Osteoblast (primary cell): ENCODE data around the gene PAM. TPM values are rescaled to one million over a fixed set of nuclear protein-coding genes. Genes with fewer than 3 reads are reported as not detected.
"Not testable (repeated sequence)": the region's sequence is repeated elsewhere in the genome, so short reads cannot be mapped to it uniquely, and the experiment has no call there.

Experiments used
- DNase-seq: peaks from one replicate; pipeline ENCODE4 v3.0.0; 2011; ENCODE audit warnings: low spot score, mixed read lengths; ENCODE audit not compliant: insufficient read length; ENCODE audit errors: missing footprints
- H2AFZ ChIP-seq: 2 replicates; pipeline ENCODE4 v1.6.0; 2011; ENCODE audit warnings: mild to moderate bottlenecking, low read length
- H3K27ac ChIP-seq: 2 replicates; pipeline ENCODE4 v1.5.1; 2011; ENCODE audit warnings: mild to moderate bottlenecking, low read depth, low read length, moderate library complexity
- H3K27me3 ChIP-seq: 2 replicates; pipeline ENCODE4 v1.6.0; 2012; ENCODE audit warnings: mild to moderate bottlenecking, control low read depth, inconsistent platforms, low read length, moderate library complexity; ENCODE audit not compliant: insufficient read depth
- H3K36me3 ChIP-seq: 2 replicates; pipeline ENCODE4 v1.5.1; 2011; ENCODE audit warnings: mild to moderate bottlenecking, low read length, control low read depth, moderate library complexity; ENCODE audit not compliant: insufficient read depth
- H3K4me1 ChIP-seq: 2 replicates; pipeline ENCODE4 v1.5.1; 2011; ENCODE audit warnings: mild to moderate bottlenecking, low read length, control low read depth, moderate library complexity; ENCODE audit not compliant: insufficient read depth
- H3K4me2 ChIP-seq: 2 replicates; pipeline ENCODE4 v1.6.0; 2011; ENCODE audit warnings: mild to moderate bottlenecking, low read length; ENCODE audit not compliant: insufficient read depth
- H3K4me3 ChIP-seq: fragments of 200-600 bp; sonication (generic); 3 replicates; pipeline ENCODE4 v1.5.1; 2012; ENCODE audit warnings: mild to moderate bottlenecking, low read length, inconsistent platforms; ENCODE audit not compliant: insufficient read depth
- H3K79me2 ChIP-seq: 2 replicates; pipeline ENCODE4 v1.6.0; 2012; ENCODE audit warnings: mild to moderate bottlenecking, low read length, control low read depth, inconsistent platforms; ENCODE audit not compliant: insufficient read depth
- H3K9me3 ChIP-seq: 2 replicates; pipeline ENCODE4 v1.5.1; 2011; ENCODE audit warnings: low read depth, low read length, control low read depth
- H4K20me1 ChIP-seq: 2 replicates; pipeline ENCODE4 v1.6.0; 2012; ENCODE audit warnings: mild to moderate bottlenecking, low read length, control low read depth; ENCODE audit not compliant: insufficient read depth
- CTCF ChIP-seq: IDR thresholded peaks from 2 replicates; pipeline ENCODE4 v1.5.1; 2011; ENCODE audit warnings: mild to moderate bottlenecking, low read depth, low read length, moderate library complexity; ENCODE audit errors: extremely low read depth
- total RNA-seq: library from RNA; depleted of rRNA; stranded (reverse); fragments of >200 nt; gene quantifications from 2 replicates; pipeline ENCODE4 v1.2.3, GENCODE V29; 2012

The PAM gene
- total RNA-seq, 1 donor = 248 TPM

GRCh38 chr5:102773133-102773532, 18.0 kb downstream of the PAM start:
- no peaks in the 10 kb centered on the region for H3K9me3 ChIP-seq
- H3K4me3 ChIP-seq = no peak overlapping the region
- no peak for TF ChIP-seq CTCF
- H3K27me3 ChIP-seq = no peaks in the 10 kb centered on the region
- H3K79me2 ChIP-seq = peaks cover 48% of the 10 kb centered on the region
- no peaks in the 10 kb centered on the region for H4K20me1 ChIP-seq
- no peak overlapping the region for H2AFZ ChIP-seq
- peaks cover 4% of the 10 kb centered on the region for H3K4me1 ChIP-seq
- H3K4me2 ChIP-seq = no peak overlapping the region
- no peaks in the 10 kb centered on the region for H3K36me3 ChIP-seq
- no peak overlapping the region for H3K27ac ChIP-seq
- DNase-seq = no peak

- H2AFZ ChIP-seq, H3K4me3 ChIP-seq, H3K9me3 ChIP-seq, H3K27me3 ChIP-seq, H3K36me3 ChIP-seq, H3K27ac ChIP-seq, H4K20me1 ChIP-seq, DNase-seq, H3K4me2 ChIP-seq: not testable (repeated sequence)
- Histone ChIP-seq H3K4me1 (peaks cover 11% of the 10 kb centered on the region), H3K79me2 (peaks cover 38% of the 10 kb centered on the region)
These were observed 20.7 kb downstream of the PAM start for GRCh38 chr5:102775756-102776155.

GRCh38 chr5:102777099-102777498, 22.0 kb downstream of the PAM start:
- no peak for DNase-seq
- H3K9me3 ChIP-seq = no peaks in the 10 kb centered on the region
- H3K4me3 ChIP-seq = no peak overlapping the region
- no peak for TF ChIP-seq CTCF
- H2AFZ ChIP-seq = no peak overlapping the region
- no peak overlapping the region for H3K27ac ChIP-seq
- H3K4me2 ChIP-seq = no peak overlapping the region
- H3K36me3 ChIP-seq = no peaks in the 10 kb centered on the region
- no peaks in the 10 kb centered on the region for H4K20me1 ChIP-seq
- peaks cover 36% of the 10 kb centered on the region for H3K79me2 ChIP-seq
- H3K4me1 ChIP-seq = peaks cover 14% of the 10 kb centered on the region
- no peaks in the 10 kb centered on the region for H3K27me3 ChIP-seq

GRCh38 chr5:102778478-102778877, 23.4 kb downstream of the PAM start:
- H3K27me3 ChIP-seq = no peaks in the 10 kb centered on the region
- peak overlapping the region; percentile 67 for H3K27ac ChIP-seq
- peaks cover 29% of the 10 kb centered on the region for H3K79me2 ChIP-seq
- TF ChIP-seq CTCF = no peak
- H3K4me3 ChIP-seq = no peak overlapping the region
- H3K9me3 ChIP-seq = no peaks in the 10 kb centered on the region
- H3K4me1 ChIP-seq = peaks cover 14% of the 10 kb centered on the region
- H4K20me1 ChIP-seq = no peaks in the 10 kb centered on the region
- H3K4me2 ChIP-seq = peak overlapping the region; percentile 42
- peak; percentile 60 for DNase-seq
- H3K36me3 ChIP-seq = no peaks in the 10 kb centered on the region
- no peak overlapping the region for H2AFZ ChIP-seq

GRCh38 chr5:102781359-102781758, 26.3 kb downstream of the PAM start:
- H3K27me3 ChIP-seq = no peaks in the 10 kb centered on the region
- no peak overlapping the region for H3K4me3 ChIP-seq
- H4K20me1 ChIP-seq = no peaks in the 10 kb centered on the region
- TF ChIP-seq CTCF = no peak
- H3K27ac ChIP-seq = no peak overlapping the region
- H3K4me1 ChIP-seq = peaks cover 14% of the 10 kb centered on the region
- no peaks in the 10 kb centered on the region for H3K9me3 ChIP-seq
- no peak for DNase-seq
- H3K4me2 ChIP-seq = no peak overlapping the region
- peaks cover 21% of the 10 kb centered on the region for H3K79me2 ChIP-seq
- no peak overlapping the region for H2AFZ ChIP-seq
- no peaks in the 10 kb centered on the region for H3K36me3 ChIP-seq
